Measurements from ENCODE around the gene PTPRCAP.
A peak's percentile ranks its signal among the peaks of the same experiment; 100 is the strongest.

DNA sequence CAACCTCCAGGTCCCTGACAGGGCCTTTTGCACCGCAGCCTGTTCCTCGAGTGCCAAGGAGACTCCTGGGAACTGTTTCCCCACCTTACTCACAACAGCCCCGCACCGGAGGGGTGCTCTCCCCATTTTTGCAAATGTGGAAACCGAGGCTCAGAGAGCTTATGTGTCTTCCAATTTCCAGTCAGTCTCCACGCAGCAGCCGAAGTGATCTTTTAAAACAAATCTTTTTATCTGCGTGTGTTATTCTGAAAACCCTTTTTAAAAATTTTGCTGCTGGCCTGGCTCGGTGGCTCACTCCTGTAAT lies 32.0 kb upstream of the PTPRCAP start:
- TF ChIP-seq, protein P1, sequence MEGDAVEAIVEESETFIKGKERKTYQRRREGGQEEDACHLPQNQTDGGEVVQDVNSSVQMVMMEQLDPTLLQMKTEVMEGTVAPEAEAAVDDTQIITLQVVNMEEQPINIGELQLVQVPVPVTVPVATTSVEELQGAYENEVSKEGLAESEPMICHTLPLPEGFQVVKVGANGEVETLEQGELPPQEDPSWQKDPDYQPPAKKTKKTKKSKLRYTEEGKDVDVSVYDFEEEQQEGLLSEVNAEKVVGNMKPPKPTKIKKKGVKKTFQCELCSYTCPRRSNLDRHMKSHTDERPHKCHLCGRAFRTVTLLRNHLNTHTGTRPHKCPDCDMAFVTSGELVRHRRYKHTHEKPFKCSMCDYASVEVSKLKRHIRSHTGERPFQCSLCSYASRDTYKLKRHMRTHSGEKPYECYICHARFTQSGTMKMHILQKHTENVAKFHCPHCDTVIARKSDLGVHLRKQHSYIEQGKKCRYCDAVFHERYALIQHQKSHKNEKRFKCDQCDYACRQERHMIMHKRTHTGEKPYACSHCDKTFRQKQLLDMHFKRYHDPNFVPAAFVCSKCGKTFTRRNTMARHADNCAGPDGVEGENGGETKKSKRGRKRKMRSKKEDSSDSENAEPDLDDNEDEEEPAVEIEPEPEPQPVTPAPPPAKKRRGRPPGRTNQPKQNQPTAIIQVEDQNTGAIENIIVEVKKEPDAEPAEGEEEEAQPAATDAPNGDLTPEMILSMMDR (IDR thresholded peaks at IDR 0.05; ENCODE audit: poor library complexity, severe bottlenecking) = peak; percentile 4
- no peak for TF ChIP-seq EZH2 (IDR thresholded peaks at IDR 0.05; ENCODE audit: borderline replicate concordance, insufficient read depth, low read length, poor library complexity, severe bottlenecking)
- no peak for TF ChIP-seq RAD21 (conservative IDR thresholded peaks at IDR 0.05)

Measured in neural cell (in vitro differentiated cells).